Upper lobe of left lung (tissue), 6 donors: ENCODE data around the gene SMIM14. TPM values are rescaled to one million over a fixed set of nuclear protein-coding genes. Genes with fewer than 3 reads are reported as not detected.
"Not testable (repeated sequence)": the region's sequence is repeated elsewhere in the genome, so short reads cannot be mapped to it uniquely, and the experiment has no call there.

ENCODE experiments used
- ATAC-seq, 2 donors: fragments of 200-7000 bp; cut with Tn5 transposase; one replicate each; pipeline ENCODE4 v1.9.1; 2022; ENCODE audit warnings: mild to moderate bottlenecking in 2 of 2, moderate library complexity in 2 of 2; ENCODE audit not compliant: low FRiP score in 2 of 2
- DNase-seq, 2 donors: peaks; one replicate each; pipeline ENCODE4 v3.0.0-alpha.2; 2019 to 2020
- H3K27ac ChIP-seq, 4 donors: fragments of 200-600 bp; sonication (generic); one replicate each; pipeline ENCODE4 v1.5.1; 2016 to 2019
- H3K27me3 ChIP-seq, 4 donors: fragments of 200-600 bp; sonication (generic); one replicate each; pipeline ENCODE4 v1.5.1; 2017 to 2019
- H3K36me3 ChIP-seq, 4 donors: fragments of 200-600 bp; sonication (generic); one replicate each; pipeline ENCODE4 v1.5.1; 2016 to 2019
- H3K4me1 ChIP-seq, 4 donors: fragments of 200-600 bp; sonication (generic); one replicate each; pipeline ENCODE4 v1.5.1; 2018 to 2019
- H3K4me3 ChIP-seq, 4 donors: fragments of 200-600 bp; sonication (generic); one replicate each; pipeline ENCODE4 v1.5.1; 2017 to 2019; ENCODE audit warnings: mild to moderate bottlenecking in 2 of 4, moderate library complexity in 1 of 4
- H3K9me3 ChIP-seq, 4 donors: fragments of 200-600 bp; sonication (generic); one replicate each; pipeline ENCODE4 v1.5.1; 2018 to 2019
- EP300 ChIP-seq, 4 donors: sonication (generic); formaldehyde crosslinking; IDR thresholded peaks; one replicate each; pipeline ENCODE4 v1.5.1; 2017; ENCODE audit warnings: antibody characterized with exemption in 4 of 4, control low read depth in 2 of 4
- POLR2A ChIP-seq, 4 donors: fragments of 450-650 bp; IDR thresholded peaks; one replicate each; pipeline ENCODE4 v1.5.1; 2016 to 2017; ENCODE audit warnings: antibody characterized with exemption in 4 of 4, mild to moderate bottlenecking in 2 of 4
- POLR2AphosphoS5 ChIP-seq, 2 donors: sonication (generic); formaldehyde crosslinking; IDR thresholded peaks; one replicate each; pipeline ENCODE4 v1.5.1; 2017; ENCODE audit warnings: antibody characterized with exemption in 2 of 2
- WGBS, 2 donors: methylation state at CpG; one replicate each; pipeline ENCODE4 v1.1.5; 2017 to 2018; 5-methylcytosine and 5-hydroxymethylcytosine counted together
- total RNA-seq, 6 donors: library from RNA; depleted of rRNA in 4 of 6; stranded (reverse); fragments of >200 nt in 4 of 6; gene quantifications; one replicate each; pipeline versions ENCODE4 v1.1.0 to v1.2.1, GENCODE V29; 2016 to 2021
- TF ChIP-seq, protein P1 (sequence below), 6 experiments: fragments of 450-650 bp in 4 of 6; fragments of 200-600 bp in 2 of 6; sonication (generic) in 2 of 6; IDR thresholded peaks; one replicate each; pipeline ENCODE4 v1.5.1; 2016 to 2019; ENCODE audit warnings: antibody characterized with exemption in 6 of 6
- donor health status: DM: no; HTN: no; CAD: no; lungs with moderate emphysema.
- donor health status: DM: no; HTN: yes; CAD: no; lungs with severe emphysema.

Gene SMIM14
- total RNA-seq, 6 donors from 2014 or later: 24.1 to 80.5 (median 40.4) TPM

DNA sequence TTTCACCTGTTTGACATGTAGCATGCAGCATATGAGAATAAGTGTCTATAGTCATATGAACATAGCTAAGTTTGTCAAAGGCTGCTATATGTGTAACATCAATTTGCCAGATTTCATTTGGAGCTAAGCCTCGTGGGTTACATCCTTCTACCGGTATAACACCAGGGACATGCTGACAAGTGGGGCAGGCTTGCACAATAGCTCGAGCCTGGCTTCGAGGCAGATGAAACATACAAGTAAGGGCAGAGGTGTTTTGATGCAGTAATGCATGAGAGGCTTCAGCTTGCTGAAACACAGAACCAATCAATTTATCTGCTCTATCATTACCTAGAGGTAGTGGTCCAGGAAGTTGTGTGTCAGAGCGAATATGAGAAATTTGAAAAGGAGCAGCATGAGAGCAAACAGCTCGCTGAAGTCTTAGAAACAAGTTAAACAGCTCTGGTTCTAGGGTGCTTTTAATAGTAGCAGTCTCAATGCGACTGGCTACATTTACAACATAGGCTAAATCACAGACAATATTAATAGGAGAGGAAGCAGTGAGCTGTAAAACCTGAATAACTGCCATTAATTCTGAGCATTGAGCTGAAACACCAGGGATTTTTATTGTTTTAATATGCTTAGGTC is 96.6 kb downstream of the SMIM14 start:
- ATAC-seq (no peak), DNase-seq (peak in 1 of 2 donors; percentile 67)
- H3K9me3 ChIP-seq: no peaks in the 10 kb centered on the region
- TF ChIP-seq POLR2AphosphoS5 (IDR thresholded peaks at IDR 0.05) (no peak), EP300 (IDR thresholded peaks at IDR 0.05) (no peak), POLR2A (IDR thresholded peaks at IDR 0.05) (no peak)
- TF ChIP-seq, protein P1, sequence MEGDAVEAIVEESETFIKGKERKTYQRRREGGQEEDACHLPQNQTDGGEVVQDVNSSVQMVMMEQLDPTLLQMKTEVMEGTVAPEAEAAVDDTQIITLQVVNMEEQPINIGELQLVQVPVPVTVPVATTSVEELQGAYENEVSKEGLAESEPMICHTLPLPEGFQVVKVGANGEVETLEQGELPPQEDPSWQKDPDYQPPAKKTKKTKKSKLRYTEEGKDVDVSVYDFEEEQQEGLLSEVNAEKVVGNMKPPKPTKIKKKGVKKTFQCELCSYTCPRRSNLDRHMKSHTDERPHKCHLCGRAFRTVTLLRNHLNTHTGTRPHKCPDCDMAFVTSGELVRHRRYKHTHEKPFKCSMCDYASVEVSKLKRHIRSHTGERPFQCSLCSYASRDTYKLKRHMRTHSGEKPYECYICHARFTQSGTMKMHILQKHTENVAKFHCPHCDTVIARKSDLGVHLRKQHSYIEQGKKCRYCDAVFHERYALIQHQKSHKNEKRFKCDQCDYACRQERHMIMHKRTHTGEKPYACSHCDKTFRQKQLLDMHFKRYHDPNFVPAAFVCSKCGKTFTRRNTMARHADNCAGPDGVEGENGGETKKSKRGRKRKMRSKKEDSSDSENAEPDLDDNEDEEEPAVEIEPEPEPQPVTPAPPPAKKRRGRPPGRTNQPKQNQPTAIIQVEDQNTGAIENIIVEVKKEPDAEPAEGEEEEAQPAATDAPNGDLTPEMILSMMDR (IDR thresholded peaks at IDR 0.05): no peak
- 50 to 68% methylated on average over 7 of the region's 7 CpGs for WGBS, 2 donors
- no peak overlapping the region for H3K4me3 ChIP-seq
- H3K27ac ChIP-seq: no peak overlapping the region
- no peaks in the 10 kb centered on the region for H3K27me3 ChIP-seq
- no peaks in the 10 kb centered on the region for H3K4me1 ChIP-seq
- H3K36me3 ChIP-seq: no peaks in the 10 kb centered on the region

DNA sequence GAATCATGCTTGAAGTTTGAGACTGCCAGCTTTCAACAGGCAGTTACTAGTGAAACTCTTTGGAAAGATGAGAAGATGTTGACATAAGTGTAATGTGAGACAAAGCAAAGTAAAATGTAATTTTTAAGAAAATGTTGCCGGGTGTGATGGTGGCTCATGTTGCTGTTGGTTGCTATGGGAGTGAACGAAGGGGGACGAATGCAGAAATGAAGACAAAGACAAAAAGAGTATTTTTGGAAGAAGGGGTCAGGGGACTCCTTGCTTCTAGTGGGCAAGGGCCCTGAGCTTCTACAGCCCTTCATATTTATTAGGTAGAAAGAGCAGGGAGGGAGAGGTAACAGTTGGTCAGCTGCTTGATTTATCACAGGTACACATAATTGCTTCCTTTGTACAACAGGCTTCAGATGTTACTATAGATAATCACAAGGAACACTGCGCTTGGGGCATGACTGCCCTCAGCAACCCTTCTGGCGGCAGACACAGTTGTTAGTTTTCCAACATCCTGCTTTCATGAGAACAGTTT is 99.5 kb downstream of the SMIM14 start:
- no peaks in the 10 kb centered on the region for H3K4me1 ChIP-seq
- no peak overlapping the region for H3K4me3 ChIP-seq
- no peaks in the 10 kb centered on the region for H3K27me3 ChIP-seq
- 73 to 79% methylated on average over 5 of the region's 5 CpGs for WGBS, 2 donors
- H3K27ac ChIP-seq: no peak overlapping the region
- TF ChIP-seq POLR2AphosphoS5 (IDR thresholded peaks at IDR 0.05): no peak
- TF ChIP-seq, protein P1 (IDR thresholded peaks at IDR 0.05): no peak
- TF ChIP-seq EP300 (IDR thresholded peaks at IDR 0.05): no peak
- no peak for TF ChIP-seq POLR2A (IDR thresholded peaks at IDR 0.05)
- no peak for DNase-seq
- ATAC-seq: no peak
- H3K36me3 ChIP-seq: peaks cover 0 to 11% (median 2%) of the 10 kb centered on the region in 4 donors
- no peaks in the 10 kb centered on the region for H3K9me3 ChIP-seq

DNA sequence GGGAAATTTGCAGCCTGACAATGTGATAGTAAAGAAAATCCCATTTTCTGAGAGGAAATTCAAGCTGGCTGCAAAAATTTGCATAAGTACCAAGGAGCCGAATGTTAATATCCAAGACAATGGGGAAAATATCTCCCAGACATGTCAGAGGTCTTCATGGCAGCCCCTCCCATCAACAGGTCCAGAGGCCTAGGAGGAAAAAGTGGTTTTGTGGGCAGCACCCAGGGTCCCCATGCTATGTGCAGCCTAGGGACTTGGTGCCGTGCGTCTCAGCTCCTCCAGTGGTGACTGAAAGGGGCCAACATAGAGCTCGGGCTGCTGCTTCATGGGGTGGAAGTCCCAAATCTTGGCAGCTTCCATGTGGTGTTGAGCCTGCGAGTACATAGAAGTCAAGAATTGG is 105.1 kb downstream of the SMIM14 start:
- TF ChIP-seq POLR2AphosphoS5 (IDR thresholded peaks at IDR 0.05) (no peak), POLR2A (IDR thresholded peaks at IDR 0.05) (no peak)
- Histone ChIP-seq H3K36me3 (peaks cover 0 to 34% (median 4%) of the 10 kb centered on the region in 4 donors), H3K27ac (no peak overlapping the region), H3K27me3 (no peaks in the 10 kb centered on the region), H3K4me3 (no peak overlapping the region), H3K9me3 (peaks cover 0 to 3% (median 0%) of the 10 kb centered on the region in 4 donors), H3K4me1 (peaks cover 2 to 6% (median 5%) of the 10 kb centered on the region in 4 donors)
- WGBS, 2 donors: 97 to 98% methylated on average over 4 to 5 of the region's 5 CpGs
- DNase-seq: no peak
- no peak for ATAC-seq

DNA sequence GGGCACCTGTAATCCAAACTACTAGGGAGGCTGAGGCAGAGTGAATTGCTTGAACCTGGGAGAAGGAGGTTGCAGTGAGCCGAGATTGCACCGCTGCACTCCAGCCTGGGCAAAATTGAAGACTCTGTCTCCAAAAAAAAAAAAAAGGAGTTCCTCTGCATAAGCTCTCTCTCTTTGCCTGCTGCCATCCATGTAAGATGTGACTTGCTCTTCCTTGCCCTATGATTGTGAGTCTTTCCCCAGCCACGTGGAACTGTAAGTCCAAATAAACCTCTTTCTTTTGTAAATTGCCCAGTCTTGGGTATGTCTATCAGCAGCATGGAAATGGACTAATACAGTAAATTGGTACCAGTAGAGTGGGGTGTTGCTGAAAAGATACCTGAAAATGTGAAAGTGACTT is 106.4 kb downstream of the SMIM14 start:
- WGBS, 2 donors: 81 to 94% methylated on average over 3 of the region's 3 CpGs
- H3K27me3 ChIP-seq, H3K27ac ChIP-seq, H3K9me3 ChIP-seq, H3K4me3 ChIP-seq, ATAC-seq, DNase-seq: not testable (repeated sequence)
- peaks cover 0 to 34% (median 4%) of the 10 kb centered on the region in 4 donors for H3K36me3 ChIP-seq
- H3K4me1 ChIP-seq: peaks cover 7 to 10% (median 8%) of the 10 kb centered on the region in 4 donors

DNA sequence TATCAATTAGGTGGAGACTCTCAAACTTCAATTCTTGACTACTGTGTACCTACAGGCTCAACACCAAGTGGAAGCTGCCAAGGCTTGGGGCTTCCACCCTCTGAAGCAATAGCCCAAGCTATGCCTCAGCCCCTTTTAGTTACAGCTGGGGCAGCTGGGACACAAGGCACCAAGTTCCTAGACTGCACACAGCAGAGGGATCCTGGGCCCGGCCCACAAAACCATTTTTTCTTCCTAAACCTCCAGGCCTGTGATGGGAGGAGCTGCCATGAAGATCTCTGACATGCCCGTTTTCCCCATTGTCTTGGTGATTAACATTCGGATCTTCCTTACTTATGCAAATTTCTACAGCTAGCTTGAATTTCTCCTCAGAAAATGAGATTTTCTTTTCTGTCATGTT is 108.0 kb downstream of the SMIM14 start:
- Histone ChIP-seq H3K9me3 (peaks cover 0 to 3% (median 0%) of the 10 kb centered on the region in 4 donors), H3K4me3 (no peak overlapping the region), H3K27ac (no peak overlapping the region), H3K27me3 (no peaks in the 10 kb centered on the region), H3K4me1 (peaks cover 12 to 21% (median 16%) of the 10 kb centered on the region in 4 donors), H3K36me3 (peaks cover 0 to 34% (median 4%) of the 10 kb centered on the region in 4 donors)
- WGBS, 2 donors: 67 to 100% methylated on average over 2 to 3 of the region's 3 CpGs
- no peak for TF ChIP-seq POLR2AphosphoS5 (IDR thresholded peaks at IDR 0.05)
- TF ChIP-seq EP300 (IDR thresholded peaks at IDR 0.05): no peak
- TF ChIP-seq POLR2A (IDR thresholded peaks at IDR 0.05): no peak
- no peak for ATAC-seq
- DNase-seq: no peak

DNA sequence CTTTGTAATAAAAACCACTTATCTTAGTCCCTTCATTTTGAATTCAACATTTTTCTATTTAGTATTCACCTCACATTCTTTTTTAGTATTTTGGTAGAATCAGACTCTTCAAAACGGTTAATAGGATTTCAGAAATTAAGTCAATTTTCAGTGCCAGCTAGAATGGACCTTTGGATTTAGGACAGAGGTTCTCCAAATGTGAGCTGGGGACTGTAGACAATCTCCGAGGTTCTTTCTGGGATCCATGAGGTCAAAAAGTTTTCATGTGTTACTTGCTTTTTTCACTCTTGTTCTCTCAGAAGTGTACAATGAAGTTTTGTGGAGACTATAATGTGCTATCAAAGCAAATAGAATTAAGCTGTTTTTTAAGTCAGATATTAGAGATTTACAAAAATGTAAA is 109.1 kb downstream of the SMIM14 start:
- H3K27ac ChIP-seq: no peak overlapping the region
- 92 to 93% methylated on average over 2 of the region's 2 CpGs for WGBS, 2 donors

More for the DNA sequence above, 109.1 kb downstream of the SMIM14 start:
- Histone ChIP-seq H3K4me3 (no peak overlapping the region), H3K9me3 (peaks cover 0 to 3% (median 0%) of the 10 kb centered on the region in 4 donors), H3K27me3 (no peaks in the 10 kb centered on the region), H3K4me1 (peaks cover 12 to 21% (median 16%) of the 10 kb centered on the region in 4 donors), H3K36me3 (peaks cover 0 to 26% (median 2%) of the 10 kb centered on the region in 4 donors)
- TF ChIP-seq, protein P1 (IDR thresholded peaks at IDR 0.05): no peak
- TF ChIP-seq EP300 (IDR thresholded peaks at IDR 0.05) (no peak), POLR2AphosphoS5 (IDR thresholded peaks at IDR 0.05) (no peak), POLR2A (IDR thresholded peaks at IDR 0.05) (no peak)
- ATAC-seq (no peak), DNase-seq (no peak)
